HG02938 (cell line): ENCODE results near the gene CNTNAP2.

Experiments
- ATAC-seq: cut with Tn5 transposase; IDR thresholded peaks from one replicate; pipeline ENCODE4 v1.9.1; 2021; ENCODE audit warnings: mild to moderate bottlenecking, moderate library complexity; ENCODE audit not compliant: unreplicated experiment

Gene CNTNAP2

DNA sequence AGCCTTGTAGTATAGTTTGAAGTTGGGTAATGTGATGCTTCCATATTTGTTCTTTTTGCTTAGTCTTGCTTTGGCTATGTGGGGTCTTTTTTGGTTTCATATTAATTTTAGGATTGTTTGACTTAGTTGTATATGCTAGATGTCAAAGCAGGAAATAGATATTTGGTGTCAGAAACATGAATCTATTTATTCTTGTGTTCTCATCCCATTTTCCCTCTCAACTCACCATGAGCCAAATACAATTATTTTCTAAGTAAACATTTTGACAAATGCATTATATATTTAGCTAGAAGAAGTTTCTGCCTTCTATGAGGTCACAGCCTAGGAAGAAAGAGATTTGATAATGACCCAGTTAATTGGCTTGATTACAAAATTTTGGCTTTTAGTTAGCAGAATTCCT is 1313.4 kb downstream of the CNTNAP2 start:
- no peak for ATAC-seq

DNA sequence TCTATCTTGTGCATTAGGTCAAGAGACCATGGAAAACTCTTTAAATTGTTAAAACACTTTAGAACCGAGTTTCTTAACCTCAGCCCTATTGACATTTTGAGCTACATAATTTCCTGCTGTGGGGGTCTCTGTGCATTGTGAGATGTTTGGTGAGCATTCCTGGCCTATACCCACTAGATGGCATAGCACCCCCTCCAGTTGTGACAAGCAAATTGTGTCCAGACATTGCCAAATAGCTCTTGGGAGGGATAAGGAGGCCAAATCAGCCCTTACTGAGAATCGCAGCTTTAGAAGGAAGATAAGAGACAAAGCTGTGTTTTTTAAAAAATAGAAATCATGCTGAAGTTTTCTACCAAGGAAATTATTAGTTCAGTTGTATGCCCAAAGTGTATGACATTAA is 1315.5 kb downstream of the CNTNAP2 start:
- no peak for ATAC-seq

DNA sequence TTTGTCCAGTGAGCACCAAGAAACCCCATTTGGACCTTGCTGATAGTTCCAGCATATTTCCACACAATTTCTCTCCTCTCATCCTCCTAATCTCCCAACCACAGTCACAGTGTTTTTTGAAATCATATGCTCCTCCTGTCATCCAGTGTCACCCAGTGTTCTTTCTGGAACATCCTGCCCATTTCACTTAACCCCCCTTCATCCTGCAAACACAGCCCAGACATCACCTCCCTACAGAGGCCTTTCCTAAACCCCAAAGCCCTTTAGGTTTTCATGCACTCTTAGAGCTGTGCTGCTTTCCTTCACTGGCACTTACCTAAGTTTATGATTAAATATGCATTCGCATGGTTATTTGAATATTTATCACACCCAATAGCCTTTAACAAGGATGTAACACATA is 1316.0 kb downstream of the CNTNAP2 start:
- ATAC-seq = no peak

DNA sequence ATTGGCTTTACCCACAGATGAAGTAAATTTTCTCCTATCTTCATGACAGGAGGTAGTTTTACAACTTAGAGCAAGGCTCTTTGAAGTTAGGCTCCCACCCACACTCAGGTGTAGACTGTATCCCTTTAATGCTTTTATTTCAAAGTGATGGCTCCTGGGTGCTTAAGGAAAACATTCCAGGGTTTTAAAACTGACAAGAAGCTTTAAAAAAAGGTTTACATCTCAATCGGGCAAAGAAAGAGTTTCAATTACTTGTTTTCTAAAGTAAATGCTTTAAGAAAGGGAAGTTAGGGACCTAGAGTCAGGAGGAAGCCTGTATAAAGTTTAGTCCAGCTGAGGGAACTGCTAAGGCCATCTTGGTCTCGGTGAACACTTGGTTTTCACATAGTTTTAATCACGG is 1320.1 kb downstream of the CNTNAP2 start:
- no peak for ATAC-seq

DNA sequence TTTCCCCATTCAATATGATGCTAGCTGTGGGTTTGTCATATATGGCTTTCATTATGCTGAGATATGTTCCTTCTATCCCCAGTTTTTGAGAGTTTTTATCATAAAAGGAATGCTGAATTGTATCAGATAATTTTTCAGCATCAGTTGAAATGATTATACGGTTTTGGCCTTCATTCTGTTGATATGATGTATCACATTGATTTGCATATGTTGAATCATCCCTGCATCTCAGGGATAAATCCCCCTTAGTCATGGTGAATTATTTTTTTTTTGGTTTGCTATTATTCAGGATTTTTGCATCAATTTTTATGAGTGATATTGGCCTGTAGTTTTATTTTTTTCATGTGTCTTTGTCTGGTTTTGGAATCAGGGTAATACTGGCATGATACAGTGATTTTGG is 1321.6 kb downstream of the CNTNAP2 start:
- no peak for ATAC-seq

DNA sequence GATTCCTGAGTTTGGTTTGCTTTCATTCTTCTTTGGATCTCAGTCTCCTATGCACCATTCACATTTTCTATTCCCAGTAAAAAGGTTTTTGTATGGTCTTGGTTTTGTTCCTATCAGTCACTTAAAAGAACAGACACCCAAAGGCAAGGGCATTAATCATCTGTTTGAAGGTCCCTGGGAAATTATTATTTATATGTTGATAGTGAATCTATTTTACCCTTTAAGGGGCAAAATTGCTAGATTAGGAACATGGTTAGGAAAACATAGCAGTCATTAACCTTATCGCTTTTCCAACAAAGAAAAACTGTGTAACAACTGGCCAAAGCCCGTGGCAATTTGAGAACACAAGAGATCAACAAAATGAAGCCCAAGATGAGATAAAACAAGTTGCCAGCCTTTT is 1327.3 kb downstream of the CNTNAP2 start:
- no peak for ATAC-seq

DNA sequence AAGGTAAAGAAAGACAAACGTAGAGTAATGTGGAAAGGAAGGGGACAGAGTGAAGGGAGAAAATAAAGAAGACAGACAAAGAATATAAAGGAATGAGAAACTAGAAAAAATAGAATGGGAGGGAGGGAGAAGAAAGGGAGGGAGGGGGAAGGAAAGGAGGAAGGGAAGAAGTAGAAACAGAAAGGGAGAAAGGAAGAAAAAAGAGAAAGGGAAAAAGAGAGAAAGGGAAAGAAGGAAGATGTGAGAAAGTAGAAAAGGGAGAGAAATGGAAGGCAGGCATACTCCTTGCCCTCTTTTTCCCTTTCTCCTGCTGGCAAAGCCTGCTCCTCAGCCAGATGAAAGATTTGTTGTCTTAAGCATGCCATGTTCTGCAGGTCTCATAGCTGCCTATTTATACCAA is 1336.2 kb downstream of the CNTNAP2 start:
- no peak for ATAC-seq

DNA sequence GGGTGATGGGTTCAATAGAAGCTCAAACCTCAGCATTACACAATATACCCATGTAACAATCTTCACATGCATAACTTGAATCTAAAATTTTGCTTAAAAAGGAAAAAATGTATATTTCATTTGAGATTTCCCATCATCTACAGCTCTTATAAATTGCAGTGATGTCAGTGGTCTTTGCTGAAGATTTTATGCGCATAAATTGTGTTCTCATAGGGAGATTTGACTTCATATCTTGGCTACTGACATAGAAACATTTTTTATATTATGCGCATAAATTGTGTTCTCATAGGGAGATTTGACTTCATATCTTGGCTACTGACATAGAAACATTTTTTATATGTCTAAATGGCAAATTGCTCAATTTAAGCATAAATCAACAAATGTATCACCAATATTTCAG is 1348.6 kb downstream of the CNTNAP2 start:
- no peak for ATAC-seq

DNA sequence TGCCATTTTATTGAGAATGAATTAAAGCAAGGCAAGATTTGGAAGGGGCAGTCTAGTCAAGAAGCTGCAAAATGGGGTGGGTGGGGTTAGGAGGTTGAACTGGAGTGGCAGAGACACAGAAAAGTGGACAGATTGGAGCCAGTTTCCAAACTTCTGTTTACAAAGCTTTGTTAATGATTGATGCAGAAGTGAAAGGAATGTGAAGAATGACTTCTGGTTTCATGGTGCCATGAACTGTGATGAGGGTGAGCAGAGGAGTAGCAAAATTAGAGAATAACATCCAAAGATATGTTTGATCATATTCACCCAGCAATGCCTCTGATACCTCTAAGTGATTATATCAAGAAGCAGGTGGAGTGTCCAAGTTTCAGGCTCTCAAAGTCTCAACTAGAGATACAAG is 1356.0 kb downstream of the CNTNAP2 start:
- no peak for ATAC-seq

DNA sequence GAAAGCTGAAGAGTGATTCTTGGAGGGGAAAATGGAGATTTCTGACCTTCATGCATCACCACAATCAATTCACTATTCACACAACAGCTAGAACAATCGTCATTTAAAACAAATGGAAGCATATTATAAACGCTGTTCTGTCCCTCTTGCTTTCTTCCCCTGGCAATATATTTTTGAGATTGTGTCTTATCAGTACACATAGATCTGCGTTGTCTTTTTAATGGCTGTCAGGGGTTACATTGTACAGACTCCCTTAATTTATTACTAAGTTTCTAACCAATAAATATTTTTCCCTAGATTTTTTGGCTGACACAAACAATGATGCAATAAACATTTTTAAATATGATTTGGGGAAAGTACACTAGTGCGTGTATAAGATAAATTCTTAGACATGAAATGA is 1358.3 kb downstream of the CNTNAP2 start:
- ATAC-seq = no peak

DNA sequence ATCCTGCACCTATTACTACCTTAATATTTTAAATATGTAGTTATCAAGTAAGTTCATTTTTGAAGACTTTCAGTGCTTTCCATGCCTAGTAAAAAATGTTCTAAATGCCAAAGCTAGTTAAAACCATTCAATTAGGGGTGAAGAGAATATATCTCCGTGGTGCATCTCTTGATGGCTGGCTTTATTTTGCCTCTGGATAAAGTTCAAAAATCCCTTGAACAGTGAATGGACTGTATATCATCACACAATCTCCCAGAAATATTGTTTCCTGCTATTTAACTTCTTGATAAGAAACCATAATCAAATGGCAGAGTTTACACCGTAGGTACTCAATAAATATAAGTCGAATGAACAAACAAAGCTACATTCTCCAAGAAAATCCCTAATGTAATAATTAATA is 1360.9 kb downstream of the CNTNAP2 start:
- ATAC-seq = no peak

DNA sequence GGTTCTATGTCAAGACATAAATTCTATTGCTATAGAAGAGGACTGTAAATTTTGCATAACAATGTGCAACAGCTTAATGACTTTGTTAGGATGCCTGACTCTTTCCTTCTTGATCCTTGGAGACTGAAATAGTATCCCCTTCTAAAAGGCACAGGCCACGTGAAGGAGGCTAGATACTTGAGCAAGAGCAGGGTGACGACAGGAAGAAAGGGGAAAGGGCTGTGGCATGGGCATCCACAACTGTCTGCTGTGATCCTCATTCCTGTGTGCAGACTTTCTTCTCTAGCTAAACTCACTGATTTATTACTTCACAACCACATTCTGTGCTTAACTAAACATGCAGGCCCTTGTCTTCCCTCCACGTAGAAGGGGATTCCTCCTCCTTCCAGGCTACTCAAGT is 1362.2 kb downstream of the CNTNAP2 start:
- no peak for ATAC-seq

DNA sequence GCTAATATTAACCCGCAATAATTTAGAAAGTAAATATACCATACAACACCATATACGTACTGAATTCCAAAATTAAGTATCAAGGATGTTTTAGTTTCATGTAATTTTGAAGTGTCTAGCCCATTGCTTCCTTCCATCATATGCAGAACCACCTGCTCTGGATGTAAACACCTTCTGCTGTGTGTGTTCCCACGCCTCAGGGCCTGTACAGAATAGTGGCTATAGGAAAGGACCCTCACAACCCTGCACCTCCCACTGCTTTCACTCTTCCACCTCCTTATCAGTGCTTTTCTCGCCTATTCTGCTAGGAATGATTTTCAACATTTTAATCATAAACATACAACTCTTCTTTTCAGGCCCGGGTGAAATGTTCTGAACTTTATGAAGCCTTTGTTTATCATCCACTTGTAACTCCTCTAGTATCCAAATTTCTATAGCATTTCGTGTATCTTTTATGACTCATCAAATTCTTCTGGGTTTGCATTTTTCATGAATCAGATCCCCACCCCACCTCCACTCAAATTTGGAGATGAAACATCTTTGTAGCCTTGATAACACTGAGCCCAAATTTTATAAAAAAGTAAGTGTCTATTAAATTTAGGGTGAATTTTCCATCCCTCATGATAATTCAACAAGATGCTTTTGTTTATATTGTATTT is 1367.2 kb downstream of the CNTNAP2 start:
- ATAC-seq = no peak

DNA sequence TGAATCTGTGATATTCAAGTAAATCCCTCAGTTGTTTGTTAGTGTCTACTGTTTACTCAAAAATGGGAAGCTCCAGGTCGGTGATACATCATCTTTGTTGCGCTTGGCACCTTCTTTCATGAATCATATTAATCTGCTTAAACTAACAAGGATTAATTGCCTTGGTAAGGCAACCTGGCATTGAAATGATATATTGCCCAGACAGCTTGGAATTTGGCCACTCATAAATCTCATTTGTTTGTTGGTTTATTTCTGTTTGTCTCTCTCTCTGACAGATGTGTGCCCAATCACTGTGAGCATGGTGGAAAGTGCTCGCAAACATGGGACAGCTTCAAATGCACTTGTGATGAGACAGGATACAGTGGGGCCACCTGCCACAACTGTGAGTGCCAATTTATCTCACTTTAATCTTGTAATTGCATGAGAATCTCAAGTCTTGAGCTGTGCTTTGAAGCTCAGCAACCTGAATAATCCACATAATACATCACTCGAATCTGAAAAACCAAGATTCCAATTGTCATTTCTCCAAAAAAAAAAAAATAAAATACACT is 1369.1 kb downstream of the CNTNAP2 start:
- no peak for ATAC-seq

DNA sequence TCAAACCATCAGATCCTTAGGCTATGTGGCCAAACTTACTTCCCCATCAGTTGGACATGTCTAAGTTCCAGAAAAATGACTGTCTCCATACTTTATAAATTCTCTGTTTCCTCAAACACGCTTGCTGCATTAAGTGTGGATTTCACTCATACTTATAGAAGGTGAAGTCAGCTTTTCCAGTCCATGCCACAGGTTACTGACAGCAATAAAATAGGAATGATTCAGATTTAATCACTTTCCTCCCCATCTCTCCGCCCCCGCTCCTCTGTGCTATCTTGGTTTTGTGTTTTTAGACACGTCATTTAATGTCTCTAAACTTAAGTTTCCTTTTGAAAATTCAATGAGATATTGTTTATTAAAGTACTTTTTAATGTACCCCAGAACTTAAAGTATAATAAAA is 1376.0 kb downstream of the CNTNAP2 start:
- no peak for ATAC-seq

DNA sequence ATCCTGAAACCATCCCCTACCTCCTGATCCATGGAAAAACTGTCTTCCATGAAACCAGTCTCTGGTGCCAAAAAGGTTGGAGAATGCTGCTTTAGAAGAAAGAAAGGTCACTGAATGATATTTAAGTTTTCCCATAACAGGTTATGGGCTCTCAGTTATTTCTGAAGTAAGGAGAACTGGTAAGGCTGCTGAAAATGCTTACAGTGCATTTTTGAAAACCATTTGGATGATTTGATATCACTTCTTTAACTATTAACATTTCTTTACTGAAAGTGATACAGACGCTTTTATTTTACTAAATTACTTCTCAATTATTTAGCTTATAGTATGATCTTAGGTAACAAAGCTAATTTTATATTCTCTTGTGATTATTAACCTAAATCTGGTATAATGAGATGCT is 1379.6 kb downstream of the CNTNAP2 start:
- ATAC-seq = no peak

DNA sequence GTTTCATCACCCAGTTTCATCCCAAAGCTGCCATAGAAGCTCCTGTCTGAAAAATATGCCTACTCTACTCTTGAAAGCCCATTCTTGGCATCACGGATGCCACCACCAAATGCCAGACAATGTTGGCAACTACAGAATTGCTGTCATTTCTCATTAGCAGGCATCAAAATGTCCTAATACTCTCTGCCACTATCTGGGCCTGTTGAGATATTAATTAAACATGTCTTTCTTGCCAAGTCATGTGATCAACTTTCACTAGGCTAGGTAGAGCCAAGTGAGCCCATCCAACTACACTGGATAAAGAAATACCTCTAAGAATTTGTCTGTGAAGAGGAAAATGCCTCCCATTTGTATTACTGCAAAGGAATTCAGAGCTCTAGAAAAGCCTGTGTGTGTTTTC is 1380.6 kb downstream of the CNTNAP2 start:
- no peak for ATAC-seq

DNA sequence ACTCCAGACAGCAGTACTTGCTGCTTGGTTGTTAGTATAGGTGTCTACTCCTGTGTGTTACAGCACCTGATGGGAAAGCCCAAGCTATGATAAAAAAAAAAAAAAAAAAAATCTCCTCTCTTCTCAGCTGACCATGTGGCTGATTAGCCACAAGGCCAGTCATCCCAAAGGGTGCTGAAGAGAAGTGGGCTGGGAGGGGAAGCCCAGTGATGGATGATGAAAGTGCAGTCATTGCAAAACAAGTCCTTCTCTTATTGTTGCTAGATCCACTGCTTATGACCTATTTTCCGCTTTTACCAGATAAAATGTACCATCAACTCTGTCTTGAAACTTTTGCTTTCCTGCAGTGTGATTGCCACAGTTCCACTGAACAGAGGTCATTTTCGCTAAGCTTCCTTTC is 1381.5 kb downstream of the CNTNAP2 start:
- no peak for ATAC-seq

DNA sequence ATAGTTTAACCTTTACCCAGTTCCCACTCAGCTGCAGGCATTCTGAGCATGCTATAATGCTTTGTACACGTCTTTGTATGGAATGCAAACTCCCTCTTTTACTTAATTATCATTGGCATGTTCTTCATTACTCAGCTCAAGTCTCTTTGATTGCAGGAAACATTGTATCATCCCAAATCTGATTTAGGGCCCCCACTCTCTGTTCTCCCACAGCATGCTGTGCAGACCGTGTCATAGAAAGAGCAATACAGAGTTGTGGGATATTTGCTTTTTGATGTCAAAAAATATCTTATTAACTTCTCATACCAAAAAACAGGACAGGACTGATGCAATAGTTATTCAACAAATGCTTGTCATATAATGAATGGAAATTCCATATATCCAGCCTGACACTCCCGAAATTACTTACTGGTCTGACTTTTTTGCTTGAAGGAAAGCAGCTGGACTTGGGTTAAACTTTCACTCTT is 1392.5 kb downstream of the CNTNAP2 start:
- no peak for ATAC-seq

DNA sequence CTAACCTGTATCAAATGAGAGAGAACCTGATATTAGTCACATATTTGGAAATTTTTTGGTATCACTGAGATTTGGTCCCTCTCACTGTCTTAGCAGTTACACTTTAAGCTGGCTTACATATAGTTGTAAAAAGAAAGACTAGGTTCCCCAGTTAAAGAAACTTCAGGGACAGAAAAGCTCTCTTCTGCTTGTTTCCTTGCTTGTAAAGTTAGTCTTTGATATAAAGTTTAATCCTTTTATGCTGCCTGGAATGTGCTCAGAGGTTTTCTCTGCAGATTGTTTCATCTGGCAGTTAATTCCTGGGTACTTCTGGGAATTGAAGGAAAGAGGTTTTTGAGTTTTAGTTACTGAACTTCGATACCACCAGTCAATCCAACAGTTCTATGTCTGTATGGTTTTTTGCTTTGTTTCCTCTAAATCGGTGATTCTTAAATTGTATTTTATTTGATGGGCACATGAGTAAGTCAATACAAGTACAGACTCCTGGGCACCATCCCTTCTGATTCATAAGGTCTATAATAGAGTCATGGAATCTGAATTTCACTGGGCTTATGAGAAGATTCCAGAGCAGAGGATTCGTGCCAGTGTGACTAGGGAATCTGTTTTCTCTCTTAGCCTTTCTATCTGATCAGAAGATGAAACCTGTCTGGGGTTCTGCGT is 1393.1 kb downstream of the CNTNAP2 start:
- ATAC-seq = no peak

DNA sequence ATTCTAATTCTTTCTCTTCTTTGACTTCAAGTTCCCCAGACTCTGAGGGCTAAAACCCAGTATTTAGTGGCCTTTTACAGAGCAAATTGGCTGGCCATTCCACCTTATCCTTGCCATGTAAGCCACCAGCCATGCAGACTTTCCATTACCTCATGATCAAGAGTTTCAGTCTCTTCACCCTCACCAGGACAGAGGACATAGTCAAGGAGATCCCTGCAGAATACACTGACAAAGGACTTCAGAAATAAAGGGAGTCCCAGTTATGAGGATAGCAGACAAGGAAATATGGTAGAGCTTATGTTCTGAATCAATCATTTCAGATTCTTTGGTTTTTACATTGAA is 1393.6 kb downstream of the CNTNAP2 start:
- ATAC-seq = no peak

DNA sequence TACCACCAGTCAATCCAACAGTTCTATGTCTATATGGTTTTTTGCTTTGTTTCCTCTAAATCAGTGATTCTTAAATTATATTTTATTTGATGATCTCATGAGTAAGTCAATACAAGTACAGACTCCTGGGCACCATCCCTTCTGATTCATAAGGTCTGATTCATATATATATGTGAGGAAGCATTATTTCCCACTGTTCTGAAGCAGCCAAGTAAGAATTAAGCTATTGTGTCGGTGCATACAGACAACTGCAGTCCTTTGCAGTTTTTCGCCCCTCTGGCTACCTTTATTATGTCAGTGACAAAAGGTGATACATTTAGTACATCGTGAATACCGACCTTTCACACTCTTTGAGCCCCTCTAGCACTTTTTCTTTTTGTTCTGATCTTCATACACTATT is 1394.3 kb downstream of the CNTNAP2 start:
- no peak for ATAC-seq

DNA sequence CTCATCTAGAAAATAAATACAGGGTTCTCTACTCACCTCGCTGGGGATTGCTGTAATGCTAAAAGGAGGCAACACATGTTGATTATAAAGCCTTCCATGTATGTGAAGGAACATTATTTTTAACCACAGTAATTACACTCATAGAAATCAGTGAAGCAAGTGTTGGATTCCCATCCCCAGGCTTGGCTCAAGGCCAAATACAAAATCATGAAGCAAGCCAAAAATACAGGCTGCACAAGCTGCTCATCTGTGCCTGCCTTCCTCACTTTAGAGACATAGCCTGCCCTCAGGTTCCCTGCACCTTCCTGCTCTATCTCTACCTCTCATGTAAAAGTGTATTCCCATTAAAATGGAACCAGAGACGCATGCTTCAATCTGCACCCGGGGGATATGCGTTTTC is 1396.8 kb downstream of the CNTNAP2 start:
- ATAC-seq = no peak
